ENCODE results near the gene INSM1. TPM values are rescaled to one million over a fixed set of nuclear protein-coding genes. Genes with fewer than 3 reads are reported as not detected.

Gene INSM1
- polyA plus RNA-seq, 1 experiment: not detected

DNA sequence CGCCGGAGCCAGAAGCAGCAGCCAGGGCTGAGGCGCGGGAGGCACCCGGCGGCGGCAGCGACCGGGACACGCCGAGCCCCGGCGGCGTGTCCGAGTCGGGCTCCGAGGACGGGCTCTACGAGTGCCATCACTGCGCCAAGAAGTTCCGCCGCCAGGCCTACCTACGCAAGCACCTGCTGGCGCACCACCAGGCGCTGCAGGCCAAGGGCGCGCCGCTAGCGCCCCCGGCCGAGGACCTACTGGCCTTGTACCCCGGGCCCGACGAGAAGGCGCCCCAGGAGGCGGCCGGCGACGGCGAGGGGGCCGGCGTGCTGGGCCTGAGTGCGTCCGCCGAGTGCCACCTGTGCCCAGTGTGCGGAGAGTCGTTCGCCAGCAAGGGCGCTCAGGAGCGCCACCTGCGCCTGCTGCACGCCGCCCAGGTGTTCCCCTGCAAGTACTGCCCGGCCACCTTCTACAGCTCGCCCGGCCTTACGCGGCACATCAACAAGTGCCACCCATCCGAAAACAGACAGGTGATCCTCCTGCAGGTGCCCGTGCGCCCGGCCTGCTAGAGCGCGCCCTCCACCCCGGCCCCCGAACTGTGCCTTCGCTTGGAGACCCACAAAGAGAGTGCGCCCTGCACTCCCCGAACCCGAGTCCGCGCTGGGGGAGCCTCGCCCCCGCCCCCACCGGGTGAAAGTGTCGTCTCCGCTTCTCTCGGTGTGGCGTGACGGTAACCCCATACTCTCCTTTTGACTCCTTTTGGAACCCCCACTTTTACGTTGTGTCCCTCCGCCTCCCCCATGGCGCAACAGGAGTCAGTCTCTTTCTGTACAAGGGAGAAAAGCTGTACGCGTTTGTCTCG is 1.6 kb downstream of the INSM1 start:
- no peaks in the 10 kb centered on the region for H3K36me3 ChIP-seq (ENCODE audit: control insufficient read depth, insufficient read depth, low read length)
- peaks cover 31% of the 10 kb centered on the region for H3K27me3 ChIP-seq (ENCODE audit: control insufficient read depth, insufficient read depth, low read length)
- CTCF ChIA-PET: no interaction called here
- POLR2A ChIA-PET: no interaction called here
- H3K4me3 ChIP-seq (ENCODE audit: low read depth, low read length): no peak overlapping the region
- DNase-seq (ENCODE audit: low read depth): no peak
- TF ChIP-seq, protein P1, sequence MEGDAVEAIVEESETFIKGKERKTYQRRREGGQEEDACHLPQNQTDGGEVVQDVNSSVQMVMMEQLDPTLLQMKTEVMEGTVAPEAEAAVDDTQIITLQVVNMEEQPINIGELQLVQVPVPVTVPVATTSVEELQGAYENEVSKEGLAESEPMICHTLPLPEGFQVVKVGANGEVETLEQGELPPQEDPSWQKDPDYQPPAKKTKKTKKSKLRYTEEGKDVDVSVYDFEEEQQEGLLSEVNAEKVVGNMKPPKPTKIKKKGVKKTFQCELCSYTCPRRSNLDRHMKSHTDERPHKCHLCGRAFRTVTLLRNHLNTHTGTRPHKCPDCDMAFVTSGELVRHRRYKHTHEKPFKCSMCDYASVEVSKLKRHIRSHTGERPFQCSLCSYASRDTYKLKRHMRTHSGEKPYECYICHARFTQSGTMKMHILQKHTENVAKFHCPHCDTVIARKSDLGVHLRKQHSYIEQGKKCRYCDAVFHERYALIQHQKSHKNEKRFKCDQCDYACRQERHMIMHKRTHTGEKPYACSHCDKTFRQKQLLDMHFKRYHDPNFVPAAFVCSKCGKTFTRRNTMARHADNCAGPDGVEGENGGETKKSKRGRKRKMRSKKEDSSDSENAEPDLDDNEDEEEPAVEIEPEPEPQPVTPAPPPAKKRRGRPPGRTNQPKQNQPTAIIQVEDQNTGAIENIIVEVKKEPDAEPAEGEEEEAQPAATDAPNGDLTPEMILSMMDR (IDR thresholded peaks at IDR 0.05; ENCODE audit: insufficient read depth, low read depth, low read length): no peak

DNA sequence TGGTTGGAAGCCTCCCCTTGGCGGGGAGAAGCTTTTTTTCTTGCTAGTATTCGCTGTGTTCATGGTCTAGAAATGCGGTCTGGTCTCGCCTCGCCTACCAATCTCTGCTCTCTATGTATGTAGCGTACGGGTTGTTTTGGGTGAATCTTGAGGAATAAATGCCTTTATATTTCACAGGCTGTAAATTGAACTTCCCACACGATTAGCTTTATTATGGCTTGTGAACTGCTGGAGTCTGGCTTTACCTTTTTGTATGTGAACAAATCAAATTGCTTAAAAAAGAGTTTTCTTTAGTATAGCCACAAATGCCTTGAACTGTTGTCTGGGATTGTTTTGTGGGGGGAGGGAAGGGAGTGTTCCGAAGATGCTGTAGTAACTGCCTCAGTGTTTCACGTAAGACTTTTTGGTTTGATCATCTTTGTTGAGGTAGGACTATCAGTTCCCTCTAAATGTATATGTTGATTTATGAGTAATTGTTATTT is 2.2 kb downstream of the INSM1 start:
- TF ChIP-seq, protein P1 (IDR thresholded peaks at IDR 0.05; ENCODE audit: insufficient read depth, low read depth, low read length): no peak
- peaks cover 28% of the 10 kb centered on the region for H3K27me3 ChIP-seq (ENCODE audit: control insufficient read depth, insufficient read depth, low read length)
- no peak overlapping the region for H3K4me3 ChIP-seq (ENCODE audit: low read depth, low read length)
- no peak for DNase-seq (ENCODE audit: low read depth)
- H3K36me3 ChIP-seq (ENCODE audit: control insufficient read depth, insufficient read depth, low read length): no peaks in the 10 kb centered on the region
- ChIA-PET POLR2A (no interaction called here), CTCF (no interaction called here)

DNA sequence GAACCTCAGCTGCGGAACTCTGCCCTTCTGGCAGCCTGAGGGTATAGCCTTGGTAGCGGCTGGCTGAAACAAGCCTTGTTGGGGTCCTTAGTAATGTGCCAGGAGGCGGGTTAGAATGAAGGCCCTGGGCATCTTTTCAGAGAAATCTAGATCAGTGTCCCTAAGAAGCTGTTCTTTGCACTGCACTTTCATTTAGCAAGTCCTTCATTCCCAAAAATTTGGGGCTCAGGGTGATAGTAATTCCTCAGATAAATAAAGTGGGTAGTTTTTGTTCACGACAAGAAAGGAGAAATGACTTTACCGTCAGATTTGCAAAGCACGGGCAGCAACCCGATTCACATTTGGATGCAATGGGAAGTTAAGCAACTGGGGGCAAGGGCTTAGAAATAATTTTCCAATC is 3.2 kb downstream of the INSM1 start:
- TF ChIP-seq, protein P1 (IDR thresholded peaks at IDR 0.05; ENCODE audit: insufficient read depth, low read depth, low read length): no peak
- POLR2A ChIA-PET: no interaction called here
- no peak overlapping the region for H3K4me3 ChIP-seq (ENCODE audit: low read depth, low read length)
- CTCF ChIA-PET: interaction anchor here (1.1 to 1.4 kb wide), 2 partner anchors 11 to 12 kb away, joined by 3 to 5 read pairs; no protein-coding TSS in a partner anchor
- no peak for DNase-seq (ENCODE audit: low read depth)
- peaks cover 25% of the 10 kb centered on the region for H3K27me3 ChIP-seq (ENCODE audit: control insufficient read depth, insufficient read depth, low read length)
- H3K36me3 ChIP-seq (ENCODE audit: control insufficient read depth, insufficient read depth, low read length): no peaks in the 10 kb centered on the region

DNA sequence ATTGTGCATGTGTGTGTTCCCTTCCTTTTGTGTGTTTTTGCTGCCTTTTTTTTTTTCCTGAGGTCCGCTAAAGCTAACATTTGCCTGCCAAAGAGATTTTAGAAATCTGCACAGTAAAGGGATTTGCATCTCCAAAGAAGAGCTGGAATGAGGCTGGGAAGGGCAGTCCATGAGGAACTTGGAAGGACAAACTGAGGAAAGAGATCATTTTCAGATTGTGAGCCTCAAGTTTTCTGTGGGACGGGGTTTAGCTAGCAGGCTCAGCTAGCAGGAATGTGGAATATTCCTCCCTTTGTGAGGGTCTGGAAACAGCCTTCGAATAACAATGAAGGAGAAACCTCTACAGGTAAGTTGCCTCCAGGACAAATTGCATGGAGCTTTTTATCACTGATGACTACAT is 3.8 kb downstream of the INSM1 start:
- peaks cover 25% of the 10 kb centered on the region for H3K27me3 ChIP-seq (ENCODE audit: control insufficient read depth, insufficient read depth, low read length)
- no peaks in the 10 kb centered on the region for H3K36me3 ChIP-seq (ENCODE audit: control insufficient read depth, insufficient read depth, low read length)
- no peak overlapping the region for H3K4me3 ChIP-seq (ENCODE audit: low read depth, low read length)
- TF ChIP-seq, protein P1 (IDR thresholded peaks at IDR 0.05; ENCODE audit: insufficient read depth, low read depth, low read length): no peak
- DNase-seq (ENCODE audit: low read depth): no peak
- ChIA-PET CTCF (interaction anchor here (0.8 to 1.4 kb wide), 3 partner anchors 11 to 36 kb away, joined by 3 to 5 read pairs (median 3); no protein-coding TSS in a partner anchor), POLR2A (no interaction called here)

DNA sequence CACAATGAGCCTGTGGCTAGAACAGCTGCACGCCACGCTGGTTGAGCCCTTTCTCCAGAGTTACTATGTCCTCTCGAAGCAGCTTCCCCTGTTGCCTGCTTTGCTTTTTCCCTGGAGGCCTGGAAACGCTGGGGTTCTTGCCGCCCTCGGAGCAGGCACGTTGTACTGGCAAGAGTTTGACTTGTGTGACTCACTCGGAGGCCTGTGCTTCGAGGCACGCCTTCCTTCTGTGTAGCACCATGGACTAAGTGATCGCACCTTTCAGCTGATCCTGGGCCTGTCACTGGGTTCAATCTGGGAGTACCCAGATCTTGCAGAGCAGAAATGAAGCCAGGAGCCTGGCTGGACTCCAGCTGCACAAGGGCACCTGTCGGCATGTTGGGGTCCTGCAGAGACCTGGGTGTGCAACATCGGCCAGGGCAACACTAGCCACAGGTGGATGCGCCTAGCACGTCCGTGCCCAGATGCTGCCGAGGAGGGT is 5.2 kb downstream of the INSM1 start:
- Histone ChIP-seq H3K27me3 (ENCODE audit: control insufficient read depth, insufficient read depth, low read length) (peaks cover 19% of the 10 kb centered on the region), H3K4me3 (ENCODE audit: low read depth, low read length) (no peak overlapping the region), H3K36me3 (ENCODE audit: control insufficient read depth, insufficient read depth, low read length) (no peaks in the 10 kb centered on the region)
- ChIA-PET POLR2A (no interaction called here), CTCF (interaction anchor here (0.9 to 1.1 kb wide), 2 partner anchors 18 to 221 kb away, joined by 3 read pairs; no protein-coding TSS in a partner anchor)
- DNase-seq (ENCODE audit: low read depth): peak; percentile 67
- TF ChIP-seq, protein P1 (IDR thresholded peaks at IDR 0.05; ENCODE audit: insufficient read depth, low read depth, low read length): no peak

All from BJ (cell line).